Right forelimb (tissue), 1 donor: Measurements from ENCODE around the gene TRABD2A.
A peak's percentile ranks its signal among the peaks of the same experiment; 100 is the strongest.

ENCODE experiments used
- DNase-seq: peaks from one replicate; pipeline ENCODE4 v3.0.0-alpha.2; 2018

Gene TRABD2A

DNA sequence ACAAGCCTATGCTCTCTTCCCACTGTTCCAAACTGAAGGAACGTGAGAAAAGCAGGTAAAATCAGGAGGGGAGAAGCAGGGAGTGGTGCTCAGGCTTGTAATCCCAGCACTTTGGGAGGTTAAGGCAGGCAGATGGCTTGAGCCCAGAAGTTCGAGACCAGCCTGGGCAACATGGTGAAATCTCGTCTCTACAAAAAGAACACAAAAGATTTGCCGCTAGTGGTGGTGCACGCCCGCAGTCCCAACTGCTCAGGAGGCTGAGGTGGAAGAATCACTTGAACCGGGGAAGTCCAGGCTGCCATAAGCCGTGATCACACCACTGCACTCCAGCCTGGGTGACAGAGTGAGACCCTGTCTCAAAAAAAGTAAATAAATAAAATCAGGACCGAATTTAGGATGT is 23.3 kb upstream of the TRABD2A start:
- DNase-seq, result no peak

DNA sequence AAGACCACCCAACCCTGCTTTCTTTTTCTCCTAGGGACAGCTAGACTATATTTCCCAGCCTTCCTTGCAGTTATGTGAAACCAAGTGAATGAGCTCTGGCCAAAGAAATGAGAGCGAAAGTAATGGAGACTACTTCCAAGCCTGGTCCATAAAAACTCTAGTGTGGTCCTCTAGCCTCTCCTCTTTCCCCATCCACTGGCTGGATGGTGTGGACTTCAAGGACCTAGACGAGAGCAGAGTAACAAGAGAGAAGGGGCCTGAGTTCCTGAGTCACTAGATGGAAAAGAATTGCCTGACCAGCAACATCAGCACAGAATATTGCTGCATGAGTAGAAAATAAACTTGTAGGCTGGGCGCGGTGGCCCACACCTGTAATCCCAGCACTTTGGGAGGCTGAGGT is 21.6 kb upstream of the TRABD2A start:
- DNase-seq, result no peak

DNA sequence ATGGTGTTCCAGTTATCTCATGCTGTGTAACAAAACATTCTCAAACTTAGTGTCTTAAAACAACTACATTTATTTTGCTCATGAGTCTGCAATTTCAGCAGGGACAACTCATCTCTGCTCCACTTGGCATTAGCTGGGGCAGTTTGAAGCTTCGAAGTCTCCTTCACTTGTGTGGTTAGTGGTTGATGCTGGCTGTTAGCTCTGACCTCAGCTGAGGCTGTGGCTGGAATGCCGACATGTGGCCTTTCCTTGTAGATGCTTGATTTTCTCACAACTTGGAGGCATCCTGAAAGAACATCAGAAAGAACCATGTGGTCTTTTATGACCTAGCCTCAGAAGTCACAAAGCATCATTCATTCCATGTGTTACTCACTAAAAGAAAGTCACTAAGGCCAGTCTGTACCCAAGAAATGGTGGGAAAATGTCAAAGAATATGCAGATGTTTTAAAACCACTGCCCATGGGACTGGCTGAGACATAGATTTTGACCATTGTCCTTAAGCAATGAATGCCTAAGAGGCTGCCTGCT is 20.8 kb upstream of the TRABD2A start:
- DNase-seq, result no peak

DNA sequence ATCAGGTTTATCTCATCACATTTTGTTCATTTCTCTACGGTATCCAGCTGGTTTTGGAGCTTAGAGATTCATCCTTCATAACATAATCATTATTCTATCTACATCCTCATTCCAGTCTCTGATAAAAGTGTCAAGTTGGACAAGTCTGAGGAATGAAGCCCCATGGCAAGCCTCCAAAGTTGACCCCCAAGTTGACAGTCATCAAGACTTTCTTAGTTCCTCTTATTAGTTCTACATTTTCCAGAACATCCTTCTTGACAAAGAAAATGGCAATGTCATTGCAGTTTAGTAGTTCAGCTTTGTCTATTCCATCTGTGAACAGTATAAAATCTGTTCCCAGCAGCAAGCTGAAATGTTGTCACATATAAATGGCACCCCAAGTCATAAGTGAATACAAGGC is 20.1 kb upstream of the TRABD2A start:
- DNase-seq, result no peak

DNA sequence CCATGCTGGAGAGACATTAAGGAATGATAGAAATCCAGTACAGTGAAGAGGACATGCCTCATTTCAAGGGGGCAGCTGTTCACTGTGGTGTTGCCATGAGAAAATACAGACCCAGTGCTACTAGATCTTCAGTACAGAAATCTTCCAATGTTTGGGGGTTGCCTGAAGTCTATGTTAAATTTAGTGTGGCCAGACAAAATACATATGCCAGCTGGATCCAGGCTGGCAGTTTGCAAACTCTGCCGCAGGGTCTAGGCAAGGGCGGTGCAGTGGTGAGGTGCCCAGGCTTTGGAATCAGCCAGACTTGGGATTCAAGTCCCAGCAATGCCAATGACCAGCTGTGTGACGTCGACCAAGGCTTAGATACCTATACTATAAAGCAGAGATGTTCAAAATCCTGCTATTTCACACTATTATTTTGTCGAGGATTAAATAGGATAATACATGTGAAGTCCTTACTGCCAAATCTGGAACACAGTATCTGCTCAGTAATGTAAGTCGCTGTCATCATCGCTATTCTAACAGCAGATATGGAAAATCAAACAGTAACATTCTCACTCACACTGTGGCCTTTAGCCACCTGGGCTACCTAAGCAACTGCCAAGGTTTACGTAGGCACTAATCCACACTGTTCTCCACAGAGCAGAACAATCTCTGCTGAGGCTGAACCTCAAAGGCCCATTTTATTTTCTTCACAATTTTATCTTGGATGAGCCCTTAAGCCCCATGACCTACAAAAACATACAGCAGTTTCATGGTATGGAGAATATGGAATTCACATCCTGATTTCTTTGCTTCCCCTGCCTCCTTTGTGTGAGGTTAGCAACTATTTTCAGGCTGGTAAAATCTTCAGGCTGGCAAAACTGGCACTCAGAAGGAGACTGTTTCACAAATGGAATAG is 18.7 kb upstream of the TRABD2A start:
- no peak for DNase-seq

DNA sequence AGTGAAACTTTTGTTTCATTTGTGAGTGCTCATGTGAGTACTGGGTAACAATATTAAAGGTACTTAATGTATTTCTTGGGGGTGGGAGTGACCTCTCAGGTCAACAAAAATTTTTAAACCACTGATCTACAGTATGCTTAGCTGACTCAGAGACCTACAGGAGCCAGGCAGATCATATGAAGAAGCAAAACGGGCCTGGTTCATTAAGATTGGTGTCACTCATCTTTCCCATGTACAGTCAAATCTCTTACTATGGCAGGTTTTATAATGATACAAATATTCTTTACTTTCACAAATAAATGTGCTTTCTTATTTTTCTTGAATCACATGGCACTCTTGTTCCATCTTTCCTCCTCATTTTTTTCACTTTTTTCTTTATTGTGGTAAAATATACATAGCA is 16.9 kb upstream of the TRABD2A start:
- no peak for DNase-seq

DNA sequence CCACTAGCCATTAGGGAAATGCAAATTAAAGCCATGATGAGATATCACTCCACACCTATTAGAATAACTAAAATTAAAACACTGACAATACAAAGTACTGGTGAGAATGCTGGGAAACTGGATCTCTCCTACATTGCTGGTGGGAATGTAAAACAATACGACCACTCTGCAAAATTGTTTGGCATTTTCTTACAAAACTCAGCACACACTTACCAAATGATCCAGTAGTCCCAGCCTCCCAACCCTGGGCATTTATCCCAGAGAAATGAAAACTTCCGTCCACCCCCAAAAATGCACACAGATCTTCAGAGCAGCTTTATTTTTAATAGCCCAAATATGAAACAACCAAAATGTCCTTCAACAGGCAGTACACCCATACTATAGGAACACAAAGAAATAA is 15.7 kb upstream of the TRABD2A start:
- no peak for DNase-seq

DNA sequence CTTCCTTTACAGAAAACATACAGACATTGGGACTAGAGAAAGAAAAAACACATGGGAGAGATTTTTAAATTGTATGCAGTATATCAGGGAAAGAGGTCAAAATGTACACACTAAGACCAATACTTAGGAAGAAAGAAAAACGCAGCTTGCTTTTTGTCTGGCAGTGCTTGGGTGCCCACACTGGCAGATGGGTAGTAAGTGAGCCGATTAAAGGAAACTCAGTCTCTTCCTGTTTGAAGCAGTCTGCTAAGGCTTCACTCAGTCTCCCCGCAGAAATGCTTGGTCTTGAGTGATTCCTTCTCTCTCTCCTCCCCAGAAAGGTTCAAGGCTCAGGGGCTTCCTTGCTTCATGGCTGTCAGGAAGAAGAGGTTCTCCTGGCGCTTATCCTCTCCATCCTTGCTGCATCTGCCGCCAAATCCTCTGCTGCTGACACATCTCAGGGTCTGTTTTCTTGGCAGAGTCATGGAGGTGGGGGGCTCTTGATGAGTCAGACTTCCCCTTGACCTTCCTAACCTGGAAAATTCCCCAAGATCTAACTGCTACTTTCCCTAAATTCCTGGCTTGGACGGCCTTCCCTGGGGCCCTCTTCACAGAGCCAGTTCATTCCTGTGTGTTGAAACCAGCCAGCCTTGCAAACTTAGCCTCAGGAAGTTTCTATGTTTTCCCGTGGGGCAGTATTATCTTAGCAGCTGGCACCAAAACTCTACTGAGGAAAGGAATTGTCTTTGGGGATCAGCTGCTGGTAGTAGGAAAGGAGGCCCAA is 14.1 kb upstream of the TRABD2A start:
- no peak for DNase-seq

DNA sequence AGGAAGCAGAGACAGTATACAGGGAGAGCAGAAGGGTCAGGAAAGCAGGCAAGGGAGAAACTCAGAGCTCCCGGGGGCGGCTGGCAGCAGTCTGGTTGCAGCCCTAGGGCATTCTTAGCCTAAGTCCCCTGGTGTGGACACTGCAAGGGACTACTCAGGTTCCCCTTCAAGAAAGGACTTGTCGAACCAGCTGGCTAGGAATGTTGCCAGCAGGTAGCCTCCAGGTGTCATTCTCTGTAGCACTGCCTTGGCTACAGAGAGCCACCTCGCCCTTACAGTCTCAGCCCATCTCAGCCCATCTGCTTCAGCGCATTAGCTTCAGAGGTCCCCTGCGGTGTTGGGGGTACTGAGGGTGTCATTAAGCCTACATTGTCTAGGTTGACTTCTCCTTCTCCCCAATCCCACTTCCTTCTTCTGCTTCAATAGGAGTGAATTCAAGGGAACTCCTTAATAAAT is 13.3 kb upstream of the TRABD2A start:
- DNase-seq, result no peak

DNA sequence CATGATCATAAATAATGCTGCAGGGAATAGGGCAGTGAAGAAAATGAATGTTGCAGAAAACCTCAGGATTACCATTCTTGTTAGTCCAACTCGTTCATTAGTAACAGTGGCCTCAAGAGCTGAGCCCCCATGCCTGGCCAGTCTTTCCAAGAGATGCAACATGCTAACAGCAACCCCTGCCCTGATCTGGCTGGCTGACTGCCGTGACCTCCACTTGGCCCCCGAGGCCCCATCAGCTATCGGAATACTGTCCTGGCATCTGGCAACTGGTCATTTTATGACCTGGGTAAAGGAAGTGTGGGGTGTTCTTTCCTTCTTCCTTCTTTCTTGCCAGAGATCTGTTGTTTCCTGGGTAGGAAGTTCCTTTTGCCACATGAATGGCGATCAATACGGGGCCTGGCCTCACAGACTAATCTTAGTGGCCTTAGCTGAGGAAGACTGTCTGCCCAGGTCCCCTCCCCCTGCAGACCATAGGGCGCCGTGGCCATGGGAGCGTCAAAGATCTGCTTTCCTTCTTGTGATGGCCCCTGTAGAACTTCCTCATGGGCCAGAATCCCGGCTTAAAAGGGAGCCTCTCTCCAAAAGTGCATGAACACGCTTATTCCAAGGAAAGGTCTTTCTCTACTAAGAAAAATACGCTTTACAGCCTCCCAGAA is 10.6 kb upstream of the TRABD2A start:
- DNase-seq, result no peak

DNA sequence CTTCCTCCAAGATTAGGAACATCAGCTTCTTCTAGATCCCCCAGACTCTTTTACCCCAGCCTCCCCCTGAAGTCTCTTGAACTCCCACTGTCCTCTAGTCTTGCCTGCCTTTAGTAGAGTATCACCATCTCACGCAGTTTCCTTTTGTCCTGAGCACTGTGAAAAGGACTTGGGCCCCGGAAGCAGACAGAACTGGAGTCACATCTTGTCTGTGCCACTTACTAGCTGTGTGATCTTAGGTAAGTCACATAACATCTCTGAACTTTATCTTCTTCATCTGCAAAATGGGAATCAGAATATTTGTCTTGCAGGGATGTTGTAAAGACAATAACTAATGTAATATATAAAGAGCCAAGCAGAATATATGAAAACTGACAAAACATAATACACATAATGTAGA is 8.4 kb upstream of the TRABD2A start:
- no peak for DNase-seq

DNA sequence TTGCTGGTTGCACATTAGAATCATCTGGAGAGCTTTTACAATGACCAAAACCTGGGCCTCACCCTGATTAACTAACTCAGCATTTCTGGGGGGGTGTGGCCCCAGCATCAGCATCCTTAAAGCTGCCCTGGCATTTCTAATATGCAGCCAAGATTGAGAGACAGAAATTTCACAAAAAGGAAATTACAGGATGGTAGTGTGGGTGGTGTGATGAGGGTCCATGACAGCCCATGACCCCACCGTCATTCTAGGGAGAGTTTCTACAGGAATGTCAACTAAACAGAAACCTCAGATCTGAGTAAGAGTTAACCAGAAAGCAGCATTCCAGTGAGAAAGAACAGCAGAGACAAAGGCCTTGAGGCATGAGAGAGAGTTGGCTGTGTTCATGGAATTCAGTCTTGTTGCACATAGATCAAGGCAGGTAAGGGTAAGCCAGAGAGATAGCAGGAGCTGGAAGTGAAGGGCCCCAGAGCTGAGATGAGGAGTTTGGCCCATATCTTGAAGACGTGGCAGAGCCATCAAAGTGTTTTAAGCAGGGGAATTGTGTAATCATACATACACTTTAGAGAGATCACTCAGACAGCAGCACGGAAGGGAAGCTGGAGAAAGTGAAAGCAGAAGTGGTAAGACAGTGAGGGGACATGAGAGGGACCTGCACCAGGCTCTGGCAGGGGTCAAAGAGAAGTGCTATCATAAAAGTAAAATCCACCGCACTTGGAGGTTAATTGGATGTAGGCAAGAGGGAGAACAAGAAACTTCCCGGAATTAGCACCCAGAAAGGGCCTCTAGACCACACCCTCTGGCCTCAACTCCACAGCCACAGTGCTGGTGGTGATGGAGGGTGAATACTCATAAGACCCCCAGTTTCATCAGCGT is 7.8 kb upstream of the TRABD2A start:
- DNase-seq, result no peak

DNA sequence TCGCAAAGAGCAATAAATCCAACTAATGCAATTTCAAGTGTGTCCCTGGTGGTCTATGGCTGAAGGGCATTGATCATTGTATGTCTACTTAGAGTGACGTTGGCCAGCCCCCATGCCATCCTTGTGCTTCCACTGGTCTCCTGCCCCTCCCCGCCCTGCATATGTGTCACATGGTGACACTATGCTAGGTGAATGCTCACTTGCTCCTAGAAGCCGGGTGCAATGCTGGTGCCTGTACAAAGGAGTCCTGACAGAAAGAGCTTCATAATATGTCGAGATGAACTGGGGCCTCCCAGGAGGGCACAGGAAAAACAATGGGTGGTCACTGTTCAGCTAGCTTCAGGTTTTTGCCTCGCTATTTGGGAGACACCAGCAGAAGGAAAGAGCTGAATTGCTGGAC is 5.9 kb upstream of the TRABD2A start:
- DNase-seq, result no peak

DNA sequence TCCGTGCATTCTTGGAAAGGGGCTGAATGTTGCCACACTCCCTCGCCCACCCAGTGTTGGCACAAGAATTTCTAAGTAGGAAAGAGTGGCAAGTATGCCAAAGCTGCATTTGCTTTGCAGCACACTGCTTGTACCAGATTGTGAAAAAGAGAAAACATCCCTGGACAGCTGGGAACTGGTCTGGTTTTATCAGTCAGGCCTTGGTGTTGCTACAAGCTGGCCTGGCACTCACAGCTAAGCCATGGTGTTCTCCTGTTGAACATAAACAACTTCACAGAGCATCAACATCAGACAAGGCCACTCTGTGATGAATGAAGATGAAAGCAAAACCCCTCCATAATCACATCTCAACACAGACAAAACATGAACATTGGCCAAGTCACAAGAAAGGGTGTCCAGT is 4.2 kb upstream of the TRABD2A start:
- DNase-seq, result no peak

DNA sequence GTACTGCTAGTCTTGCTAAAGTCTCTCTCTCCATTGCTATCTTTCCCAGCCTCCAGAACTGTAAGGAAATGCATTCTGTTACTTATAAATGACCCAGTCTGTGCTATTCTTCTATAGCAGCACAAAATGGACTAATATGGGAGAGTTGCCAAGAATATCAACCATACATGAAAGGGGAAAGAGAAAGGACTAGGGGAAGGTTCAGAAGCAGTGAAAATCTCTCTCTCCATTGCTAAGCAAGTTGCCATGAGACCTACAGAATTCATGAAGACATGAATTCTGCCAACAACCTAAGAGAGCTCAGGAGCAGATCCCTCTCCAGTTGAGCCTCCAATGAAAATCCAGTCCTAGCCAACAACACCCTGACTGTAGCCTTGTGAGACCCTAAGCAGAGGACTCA is 3.6 kb upstream of the TRABD2A start:
- DNase-seq, result no peak

DNA sequence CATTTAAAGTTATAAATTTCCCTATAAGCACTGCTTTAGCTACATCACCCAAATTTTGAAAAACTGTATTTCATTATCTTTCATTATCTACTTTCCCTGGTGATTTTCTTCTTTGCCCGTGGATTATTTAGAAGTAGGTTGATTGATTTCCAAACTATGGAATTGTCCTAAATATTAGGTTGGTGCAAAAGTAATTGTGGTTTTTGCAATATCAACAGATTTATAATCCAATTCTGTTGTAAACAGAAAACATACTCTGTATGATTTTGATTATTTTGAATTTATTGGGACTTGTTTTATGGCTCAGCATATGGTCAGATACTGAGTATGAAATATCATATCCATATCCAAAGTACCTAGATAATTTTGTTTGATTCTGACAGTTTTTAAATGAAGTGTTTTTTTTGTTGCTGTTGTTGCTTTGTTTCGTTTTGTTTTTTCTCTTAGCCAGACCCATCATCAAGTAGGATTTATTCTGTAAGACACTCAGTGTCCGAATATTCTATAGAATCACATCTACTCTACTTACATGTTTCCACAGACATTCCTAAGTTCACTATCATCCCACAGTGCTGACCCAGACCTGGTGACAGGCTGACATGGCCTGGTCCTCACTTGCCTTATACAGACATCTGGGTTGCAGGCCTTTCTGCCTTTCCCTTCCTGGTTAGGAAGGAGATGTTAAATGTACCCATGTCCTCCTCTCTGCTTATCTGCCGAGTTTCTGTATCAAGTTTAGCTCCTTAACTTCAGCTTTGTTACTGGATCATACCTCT is 2.1 kb upstream of the TRABD2A start:
- DNase-seq, result peak; percentile 11

DNA sequence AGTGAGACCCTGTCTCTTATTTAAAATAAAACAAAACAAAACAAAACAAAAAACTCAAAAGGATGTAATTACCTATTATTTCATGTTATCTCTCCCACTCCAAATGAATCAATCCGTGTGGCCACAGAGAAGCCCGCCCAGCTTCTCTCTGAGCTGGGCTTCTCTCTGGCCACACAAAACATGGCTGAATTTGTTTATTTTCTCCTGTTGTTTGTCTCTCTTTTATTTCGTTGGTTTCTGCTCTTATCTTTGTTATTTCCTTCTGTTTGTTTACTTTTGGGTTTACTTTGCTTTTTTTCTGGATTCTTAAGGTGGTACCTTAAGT is 1.5 kb upstream of the TRABD2A start:
- no peak for DNase-seq

DNA sequence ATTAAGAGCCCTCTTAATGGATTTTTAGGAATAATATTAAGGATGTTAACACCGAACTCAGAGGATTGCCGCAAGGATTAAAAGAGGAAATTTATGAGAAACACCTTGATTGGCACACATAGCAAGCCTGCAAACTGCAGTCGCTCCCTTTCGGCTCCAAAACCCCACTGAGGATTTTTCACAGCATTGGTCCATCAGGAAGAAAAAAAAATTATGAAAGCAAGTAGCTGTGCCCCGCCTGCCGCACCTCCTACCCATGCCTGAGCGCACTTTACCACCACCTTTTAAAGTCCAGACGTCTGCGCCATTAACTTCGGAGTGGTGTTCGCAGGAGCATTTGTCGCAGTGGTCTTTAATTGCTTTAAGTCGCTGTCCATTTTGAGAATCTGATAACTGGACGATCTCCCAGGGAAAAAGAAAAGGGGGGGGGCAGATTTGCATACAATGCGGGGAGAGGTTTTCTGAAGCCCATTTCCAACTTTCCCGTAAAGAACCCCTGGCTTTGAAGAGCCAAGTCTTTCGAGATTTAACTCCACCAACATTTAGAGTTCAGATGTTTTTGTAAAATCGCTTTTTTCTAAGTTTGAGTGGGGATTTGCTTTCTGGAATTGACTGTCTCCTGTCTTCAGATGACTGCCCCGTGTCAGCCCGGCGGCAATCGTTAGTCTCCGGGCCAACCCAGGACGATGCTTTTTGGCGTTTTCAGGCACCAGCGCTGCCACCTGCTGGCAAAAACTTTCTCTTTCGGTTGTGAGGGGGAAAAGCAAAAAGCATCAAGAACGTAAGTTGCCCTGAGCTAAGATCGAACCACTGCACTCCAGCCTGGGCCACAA is 913 bp upstream of the TRABD2A start:
- peak; percentile 86 for DNase-seq

DNA sequence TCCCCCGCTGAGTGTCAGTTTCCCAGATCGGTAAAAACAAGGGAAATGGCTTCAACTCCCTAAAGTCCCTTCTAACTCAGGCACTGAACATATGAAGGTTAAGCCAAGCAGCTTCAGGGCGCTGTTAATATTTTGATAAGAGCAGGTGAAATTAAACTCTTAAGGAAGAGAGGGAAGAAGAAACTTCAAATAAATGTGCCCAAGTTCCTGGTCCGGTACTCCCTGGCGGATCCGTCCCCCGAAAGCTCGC is 564 bp downstream of the TRABD2A start:
- no peak for DNase-seq

DNA sequence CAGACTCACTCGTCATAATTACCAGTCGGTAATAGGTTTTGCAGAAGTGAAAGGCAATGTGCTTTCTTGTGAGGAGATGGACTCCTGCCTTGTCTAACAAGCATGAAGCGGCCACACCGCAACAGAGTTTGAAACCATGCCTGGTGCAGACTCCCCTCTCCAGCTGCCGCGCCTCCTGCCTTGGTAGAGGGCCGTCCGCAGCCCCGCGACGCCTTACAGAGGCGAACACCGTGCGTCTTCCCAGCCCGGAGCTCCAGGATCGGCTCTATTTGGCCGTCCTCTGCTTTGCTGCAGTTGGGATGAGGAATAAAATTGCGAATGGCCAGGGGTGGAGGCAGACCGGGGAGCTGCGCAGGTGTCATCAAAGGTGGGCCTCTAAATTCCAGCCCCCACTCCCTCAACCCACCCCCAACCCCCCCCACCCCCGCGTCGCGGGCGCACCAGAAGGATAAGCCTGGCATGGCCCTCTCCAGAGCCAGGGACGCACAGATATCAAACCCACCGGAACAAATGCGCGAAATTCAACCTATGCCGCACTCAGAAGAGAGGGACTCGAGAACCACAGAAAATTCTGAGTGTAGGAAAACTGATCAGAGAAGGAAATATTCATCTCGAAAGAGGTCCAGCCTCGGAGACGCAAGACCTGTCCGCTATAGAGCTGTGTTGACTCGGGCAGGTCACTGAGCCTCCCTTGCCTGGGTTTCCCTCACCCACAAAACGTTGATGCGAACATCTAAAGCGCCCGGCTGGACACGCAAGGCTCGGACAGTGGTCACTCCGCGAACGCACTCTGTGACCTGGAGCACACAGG is 1.1 kb downstream of the TRABD2A start:
- DNase-seq, result peak; percentile 49
